GM12864 (cell line): ENCODE data around the gene PREX1.

Experiments used
- DNase-seq: peaks from one replicate; pipeline ENCODE4 v3.0.0-alpha.2; 2011; ENCODE audit warnings: low read depth
- H3K4me3 ChIP-seq: 2 replicates; pipeline ENCODE4 v1.5.1; 2011; ENCODE audit warnings: mild to moderate bottlenecking, low read depth, low read length, control low read depth
- CTCF ChIP-seq: IDR thresholded peaks from 2 replicates; pipeline ENCODE4 v1.5.1; 2011; ENCODE audit warnings: low read depth, mild to moderate bottlenecking, moderate library complexity, low read length, control low read depth, inconsistent platforms; ENCODE audit errors: missing control alignments

Gene PREX1

GRCh38 chr20:48578397-48579098, 249.3 kb downstream of the PREX1 start:
- H3K4me3 ChIP-seq: no peak overlapping the region
- no peak for DNase-seq
- TF ChIP-seq CTCF: no peak

- no peak overlapping the region for H3K4me3 ChIP-seq
- no peak for DNase-seq
- TF ChIP-seq CTCF: no peak
These were observed 250.2 kb downstream of the PREX1 start for GRCh38 chr20:48577557-48577956.

GRCh38 chr20:48574383-48574782, 253.4 kb downstream of the PREX1 start:
- no peak overlapping the region for H3K4me3 ChIP-seq
- no peak for DNase-seq
- no peak for TF ChIP-seq CTCF
